ENCODE measurements around the gene RIMS1.

- TF ChIP-seq PPARA (CRISPR knock-in tag; IDR thresholded peaks at IDR 0.05; ENCODE audit: borderline replicate concordance) (no peak), TCF4 (CRISPR knock-in tag; IDR thresholded peaks at IDR 0.05; ENCODE audit: borderline replicate concordance) (no peak), SNAI2 (CRISPR knock-in tag; IDR thresholded peaks at IDR 0.05) (no peak), ARNTL (CRISPR knock-in tag; IDR thresholded peaks at IDR 0.05; ENCODE audit: borderline replicate concordance, low read depth) (no peak), ZFP3 (CRISPR knock-in tag; IDR thresholded peaks at IDR 0.05) (no peak)
These were observed 265.4 kb downstream of the RIMS1 start for GRCh38 chr6:72151742-72152141.
